Heart right ventricle (tissue), 16 donors: ENCODE results near the gene UBD. TPM values are rescaled to one million over a fixed set of nuclear protein-coding genes. Genes with fewer than 3 reads are reported as not detected.

ENCODE experiments used
- ATAC-seq, 8 donors: fragments of 200-7000 bp; cut with Tn5 transposase; one replicate each; pipeline ENCODE4 v1.9.1; 2020; ENCODE audit warnings: mild to moderate bottlenecking in 8 of 8, moderate library complexity in 8 of 8, moderate number of reproducible peaks in 1 of 8
- DNase-seq, 2 donors: peaks; one replicate each; pipeline ENCODE4 v3.0.0-alpha.2; 2020
- H3K27ac ChIP-seq, 10 donors: fragments of 200-600 bp; sonication (generic) in 2 of 10; one replicate each; pipeline versions ENCODE4 v1.5.0 to v1.8.0; 2020 to 2022; ENCODE audit warnings: mild to moderate bottlenecking in 3 of 10
- H3K27me3 ChIP-seq, 7 donors: fragments of 200-600 bp; one replicate each; pipeline ENCODE4 v1.8.0; 2021 to 2022; ENCODE audit warnings: mild to moderate bottlenecking in 2 of 7
- H3K36me3 ChIP-seq, 9 donors: fragments of 200-600 bp; sonication (generic) in 1 of 9; one replicate each; pipeline versions ENCODE4 v1.5.0 to v1.8.0; 2020 to 2022; ENCODE audit warnings: mild to moderate bottlenecking in 2 of 9
- H3K4me1 ChIP-seq, 9 donors: fragments of 200-600 bp; sonication (generic) in 1 of 9; one replicate each; pipeline versions ENCODE4 v1.5.0 to v1.8.0; 2020 to 2022; ENCODE audit warnings: mild to moderate bottlenecking in 4 of 9
- H3K4me3 ChIP-seq, 10 donors: fragments of 200-600 bp; sonication (generic) in 2 of 10; one replicate each; pipeline versions ENCODE4 v1.5.0 to v1.8.0; 2020 to 2022; ENCODE audit warnings: mild to moderate bottlenecking in 7 of 10, moderate library complexity in 2 of 10
- H3K9me3 ChIP-seq, 11 donors: fragments of 200-600 bp in 10 of 11; sonication (generic) in 2 of 11; one replicate each; pipeline versions ENCODE4 v1.5.0 to v1.8.0; 2013 to 2022; ENCODE audit warnings: mild to moderate bottlenecking in 2 of 11, control low read depth in 1 of 11, moderate library complexity in 1 of 11
- WGBS, 2 donors: extraction: QIAGEN DNeasy Blood & Tissue Kit; methylation state at CpG; one replicate each; pipeline ENCODE4 v1.1.7; 2013; ENCODE audit warnings: inconsistent platforms in 1 of 2; 5-methylcytosine and 5-hydroxymethylcytosine counted together
- intact Hi-C, 10 donors: fragments of 100-400 bp; cut with DNase I; formaldehyde crosslinking; loops; one replicate each; pipeline versions ENCODE4 v1.11.1 to v1.14.2; 2022
- polyA plus RNA-seq, 2 donors: library from polyadenylated mRNA; stranded (reverse); fragments of 200-250 nt; gene quantifications; one replicate each; pipeline ENCODE4 v1.2.3, GENCODE V29; 2013
- total RNA-seq, 10 donors: library from RNA; stranded (reverse); fragmentation: NEBNext Ultra II Directional in 3 of 10; extraction: Animal tissue kit (Norgen Biotek cat#: 25700) in 3 of 10; gene quantifications; one replicate each; pipeline versions ENCODE4 v1.2.1 to v1.2.4, GENCODE V29; 2021 to 2023
- TF ChIP-seq, protein P1 (sequence below), 9 donors: fragments of 200-600 bp; sonication (generic) in 2 of 9; IDR thresholded peaks; one replicate each; pipeline versions ENCODE4 v1.5.0 to v1.8.0; 2021 to 2022; ENCODE audit warnings: antibody characterized with exemption in 9 of 9, mild to moderate bottlenecking in 5 of 9, moderate library complexity in 1 of 9
- donor health status: Arrhythmogenic right ventricular cardiomyopathy.
- donor health status: ischemic (EF 13 %, LVEDD 7.1; RV severe dilation, severe dysfunction).
- donor health status: healthy with polysubstance abuse.
- donor health status: DM: no; HTN: yes; CAD: no.
- donor health status: DM: no; HTN: no; CAD: no.
- donor health status: ischemic (EF 25% LVEDD 6.9; RV normal size, moderate dysfunction).
- donor health status: ischemic (EF 25% LVEDD 5.7; RV mildly dilated, moderate dysfunction).
- donor health status: healthy.
- donor health status: DM: yes; HTN: yes; CAD: no.
- donor health status: Ischemic cardiomyopathy.
- donor health status: ischemic (EF 35%, LVEDD 5.7; RV mildly dilated, moderate dysfunction).
- donor health status: nonischemic (EF 11% LVEDD 7.7; RV severe dilation, severe dysfunction).
- donor health status: DM: yes; HTN: yes; CAD: no.
- donor health status: PGD.
- donor health status: ischemic (EF 29% LVEDD 5.4; RV normal size, mild dysfunction).
- donor health status: nonischemic (EF 23%, LVEDD 6.1; RV moderate dilation, normal function).

UBD gene
- total and polyA plus RNA-seq, 12 donors: 0.23 to 53.8 (median 0.42) TPM; not detected in 7

DNA sequence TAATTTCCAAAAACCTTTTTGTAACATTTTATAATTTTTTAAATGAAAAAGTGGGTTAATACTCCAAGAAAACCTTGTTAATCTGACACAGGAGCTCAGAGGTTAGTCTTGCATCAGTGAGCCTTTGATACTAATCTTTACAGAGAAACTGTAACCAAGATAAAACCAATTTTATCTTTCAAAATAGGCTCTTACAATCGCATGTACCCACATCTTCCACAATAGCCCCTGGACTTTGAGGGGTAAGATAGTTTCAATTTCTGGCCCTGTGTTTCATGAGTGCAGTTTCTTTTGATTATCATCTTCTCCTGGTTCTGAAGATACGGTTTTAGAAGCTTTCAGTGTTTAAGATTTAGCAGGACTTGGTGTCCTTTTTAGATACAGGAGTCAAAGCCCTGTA is 37.3 kb downstream of the UBD start:
- DNase-seq: no peak
- no peak for ATAC-seq
- peaks cover 0 to 20% (median 0%) of the 10 kb centered on the region in 7 donors for H3K27me3 ChIP-seq
- no peak overlapping the region for H3K4me3 ChIP-seq
- intact Hi-C loops: no loop called here
- no peaks in the 10 kb centered on the region for H3K9me3 ChIP-seq
- 55 to 74% methylated on average over 2 of the region's 2 CpGs for WGBS, 2 donors
- H3K36me3 ChIP-seq: no peaks in the 10 kb centered on the region
- TF ChIP-seq, protein P1, sequence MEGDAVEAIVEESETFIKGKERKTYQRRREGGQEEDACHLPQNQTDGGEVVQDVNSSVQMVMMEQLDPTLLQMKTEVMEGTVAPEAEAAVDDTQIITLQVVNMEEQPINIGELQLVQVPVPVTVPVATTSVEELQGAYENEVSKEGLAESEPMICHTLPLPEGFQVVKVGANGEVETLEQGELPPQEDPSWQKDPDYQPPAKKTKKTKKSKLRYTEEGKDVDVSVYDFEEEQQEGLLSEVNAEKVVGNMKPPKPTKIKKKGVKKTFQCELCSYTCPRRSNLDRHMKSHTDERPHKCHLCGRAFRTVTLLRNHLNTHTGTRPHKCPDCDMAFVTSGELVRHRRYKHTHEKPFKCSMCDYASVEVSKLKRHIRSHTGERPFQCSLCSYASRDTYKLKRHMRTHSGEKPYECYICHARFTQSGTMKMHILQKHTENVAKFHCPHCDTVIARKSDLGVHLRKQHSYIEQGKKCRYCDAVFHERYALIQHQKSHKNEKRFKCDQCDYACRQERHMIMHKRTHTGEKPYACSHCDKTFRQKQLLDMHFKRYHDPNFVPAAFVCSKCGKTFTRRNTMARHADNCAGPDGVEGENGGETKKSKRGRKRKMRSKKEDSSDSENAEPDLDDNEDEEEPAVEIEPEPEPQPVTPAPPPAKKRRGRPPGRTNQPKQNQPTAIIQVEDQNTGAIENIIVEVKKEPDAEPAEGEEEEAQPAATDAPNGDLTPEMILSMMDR (IDR thresholded peaks at IDR 0.05): no peak
- H3K27ac ChIP-seq: no peak overlapping the region
- H3K4me1 ChIP-seq: no peaks in the 10 kb centered on the region

DNA sequence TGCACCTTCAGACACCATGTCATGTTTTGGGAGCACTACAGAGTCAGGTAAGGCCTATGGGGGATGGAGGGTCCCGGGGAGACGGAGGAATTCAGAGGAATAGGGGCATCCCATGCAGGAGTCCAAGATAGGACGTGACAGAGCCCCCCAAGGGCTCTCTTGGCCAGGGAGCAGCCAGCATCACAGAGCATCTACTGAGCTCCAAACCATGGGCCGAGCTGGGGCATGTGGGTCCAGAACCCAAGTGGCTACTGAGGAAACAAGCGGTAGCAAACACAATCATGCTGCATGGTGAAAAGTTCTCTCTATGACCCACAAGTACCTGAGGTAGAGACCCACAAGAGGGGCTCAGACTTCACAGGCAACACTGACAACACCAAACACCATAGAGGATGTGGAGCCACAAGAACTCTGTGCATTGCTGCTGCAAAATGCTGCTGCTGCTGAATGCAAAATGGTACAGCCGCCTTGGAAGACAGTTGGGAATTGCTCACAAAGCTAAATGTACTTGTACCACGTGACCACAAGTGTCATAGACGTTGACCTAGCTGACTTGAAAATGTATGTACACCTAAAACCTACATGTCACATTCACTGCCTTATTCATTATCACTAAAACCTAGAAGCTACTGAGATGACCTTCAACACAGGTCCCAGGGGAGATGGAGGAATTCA is 38.4 kb downstream of the UBD start:
- 48 to 54% methylated on average over 8 of the region's 8 CpGs for WGBS, 2 donors
- H3K27ac ChIP-seq: no peak overlapping the region
- no peaks in the 10 kb centered on the region for H3K4me1 ChIP-seq
- DNase-seq: no peak
- peaks cover 0 to 20% (median 3%) of the 10 kb centered on the region in 7 donors for H3K27me3 ChIP-seq
- H3K4me3 ChIP-seq: no peak overlapping the region
- no peaks in the 10 kb centered on the region for H3K36me3 ChIP-seq
- intact Hi-C loops: no loop called here
- no peak for ATAC-seq
- TF ChIP-seq, protein P1 (IDR thresholded peaks at IDR 0.05): no peak
- H3K9me3 ChIP-seq: no peaks in the 10 kb centered on the region

DNA sequence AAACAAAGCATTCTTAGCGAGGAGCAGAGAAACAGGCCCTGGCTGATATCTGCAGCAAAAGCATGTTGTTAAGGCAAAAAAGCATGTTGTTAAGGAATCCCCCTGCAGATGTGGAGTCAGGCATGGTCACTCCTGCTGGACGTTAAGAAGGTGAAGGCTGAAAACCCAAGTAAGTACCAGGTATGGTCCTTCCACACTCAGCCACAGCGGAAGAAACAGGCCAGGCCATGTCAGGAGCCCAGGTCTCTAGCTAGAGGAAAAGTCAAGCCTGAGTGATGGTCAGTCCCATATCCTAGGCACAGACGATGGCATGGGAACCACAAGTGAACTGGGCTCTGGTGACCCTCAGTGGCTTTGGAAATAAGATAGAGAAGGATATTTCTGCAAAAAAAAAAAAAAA is 39.3 kb downstream of the UBD start:
- TF ChIP-seq, protein P1 (IDR thresholded peaks at IDR 0.05): no peak
- WGBS, 2 donors: 74 to 82% methylated on average over 4 of the region's 4 CpGs
- no peak overlapping the region for H3K4me3 ChIP-seq
- H3K4me1 ChIP-seq: no peaks in the 10 kb centered on the region
- intact Hi-C loops: no loop called here
- ATAC-seq (no peak), DNase-seq (no peak)
- no peaks in the 10 kb centered on the region for H3K9me3 ChIP-seq
- H3K27me3 ChIP-seq: peaks cover 0 to 16% (median 3%) of the 10 kb centered on the region in 7 donors
- H3K27ac ChIP-seq: no peak overlapping the region
- no peaks in the 10 kb centered on the region for H3K36me3 ChIP-seq

DNA sequence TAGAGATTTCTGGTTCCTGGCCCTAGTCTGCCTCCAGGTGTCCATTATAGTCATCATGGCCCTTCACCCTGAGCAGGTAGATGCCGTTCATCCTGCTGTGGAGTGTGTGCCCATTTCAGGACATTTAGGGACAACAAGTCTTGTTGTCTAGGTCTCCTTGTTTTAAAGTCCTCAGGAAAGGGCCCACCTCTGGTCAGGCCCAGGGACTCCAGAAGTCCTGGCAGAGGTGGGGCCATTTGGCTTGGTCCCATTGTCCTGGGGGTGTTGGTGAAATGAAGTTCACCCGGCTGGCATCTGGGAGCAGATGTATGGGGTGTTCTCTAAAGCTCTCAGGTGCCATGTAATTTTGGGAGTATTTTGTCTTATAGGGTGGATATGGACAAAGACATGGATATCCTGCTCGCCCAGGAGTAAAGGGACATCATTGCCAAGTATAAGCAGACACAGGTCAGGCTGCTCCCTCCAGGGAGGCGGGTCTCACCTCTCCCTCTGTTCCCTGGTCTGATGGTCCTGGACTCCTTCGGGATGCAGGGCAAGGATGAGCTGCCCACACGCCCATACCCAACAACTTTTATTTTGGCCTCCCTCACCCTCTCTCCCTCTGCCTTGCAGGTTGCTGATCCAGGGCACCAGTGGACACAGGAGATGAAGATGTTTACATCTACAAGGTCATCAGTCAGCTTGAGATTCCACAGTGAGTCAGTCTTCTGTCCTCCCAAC is 40.1 kb downstream of the UBD start:
- intact Hi-C loops: no loop called here

More for the DNA sequence above, 40.1 kb downstream of the UBD start:
- Histone ChIP-seq H3K9me3 (no peaks in the 10 kb centered on the region), H3K4me1 (no peaks in the 10 kb centered on the region), H3K27me3 (peaks cover 0 to 13% (median 3%) of the 10 kb centered on the region in 7 donors), H3K4me3 (no peak overlapping the region), H3K27ac (no peak overlapping the region), H3K36me3 (no peaks in the 10 kb centered on the region)
- DNase-seq: no peak
- no peak for ATAC-seq
- WGBS, 2 donors: 81 to 89% methylated on average over 6 of the region's 6 CpGs
- TF ChIP-seq, protein P1 (IDR thresholded peaks at IDR 0.05): no peak
